Testis (tissue), 2 donors: ENCODE data around the gene B3GNT7.

Source experiments
- CTCF ChIP-seq, 3 experiments: fragments of 450-650 bp in 2 of 3; fragments of 200-600 bp in 1 of 3; sonication (generic) in 1 of 3; IDR thresholded peaks; one replicate each; pipeline ENCODE4 v1.5.1; 2016 to 2019; ENCODE audit warnings: antibody characterized with exemption in 3 of 3, mild to moderate bottlenecking in 2 of 3, moderate library complexity in 1 of 3
- POLR2A ChIP-seq: fragments of 450-650 bp; IDR thresholded peaks from one replicate; pipeline ENCODE4 v1.6.1; 2017; ENCODE audit warnings: antibody characterized with exemption, mild to moderate bottlenecking, moderate library complexity

GRCh38 chr2:231422056-231422455 is 26.5 kb downstream of the B3GNT7 start:
- TF ChIP-seq CTCF (IDR thresholded peaks at IDR 0.05), result no peak
- TF ChIP-seq POLR2A, result no peak
